Left hindlimb (tissue), 1 donor: ENCODE measurements around the gene NUDT17.
"Not testable (repeated sequence)": the region's sequence is repeated elsewhere in the genome, so short reads cannot be mapped to it uniquely, and the experiment has no call there.

Source experiments
- DNase-seq: peaks from one replicate; pipeline ENCODE4 v3.0.0-alpha.2; 2018

NUDT17 gene

GRCh38 chr1:145845514-145846161 is at the start of gene NUDT17:
TSS of gene NUDT17 (plus strand) at chr1:145845630. CDS start at chr1:145845641, 11 bp downstream.
- DNase-seq: peak; percentile 88

GRCh38 chr1:145796753-145797152 is 48.7 kb upstream of the NUDT17 start:
- DNase-seq: no peak

- no peak for DNase-seq
These were observed 45.6 kb upstream of the NUDT17 start for GRCh38 chr1:145799806-145800205.

- DNase-seq: no peak
These were observed 41.0 kb upstream of the NUDT17 start for GRCh38 chr1:145804235-145805045.

- DNase-seq: no peak
These were observed 40.4 kb upstream of the NUDT17 start for GRCh38 chr1:145805057-145805456.

GRCh38 chr1:145806408-145806807 is 39.0 kb upstream of the NUDT17 start:
- no peak for DNase-seq

GRCh38 chr1:145806844-145807243 is 38.6 kb upstream of the NUDT17 start:
- no peak for DNase-seq

GRCh38 chr1:145812977-145813810 is 32.2 kb upstream of the NUDT17 start:
- DNase-seq: not testable (repeated sequence)

- DNase-seq: not testable (repeated sequence)
These were observed 27.3 kb upstream of the NUDT17 start for GRCh38 chr1:145818095-145818494.

- DNase-seq: not testable (repeated sequence)
These were observed 22.6 kb upstream of the NUDT17 start for GRCh38 chr1:145822779-145823331.

GRCh38 chr1:145823565-145824498 is 21.6 kb upstream of the NUDT17 start, which contains the start of the genes POLR3C and RNF115:
TSS of gene POLR3C (plus strand) at chr1:145824200. CDS start at chr1:145825777, 1,577 bp downstream.
TSS of gene RNF115 (minus strand) at chr1:145824095. CDS start at chr1:145823873, 222 bp downstream.
- DNase-seq: peak; percentile 94

- no peak for DNase-seq
These were observed 21.0 kb upstream of the NUDT17 start for GRCh38 chr1:145824499-145824842.

GRCh38 chr1:145826030-145826429 is 19.4 kb upstream of the NUDT17 start:
- no peak for DNase-seq

GRCh38 chr1:145827966-145828365 is 17.5 kb upstream of the NUDT17 start:
- no peak for DNase-seq

GRCh38 chr1:145828367-145829026 is 16.9 kb upstream of the NUDT17 start:
- DNase-seq: no peak

- DNase-seq: not testable (repeated sequence)
These were observed 14.6 kb upstream of the NUDT17 start for GRCh38 chr1:145830810-145831209.

- DNase-seq: no peak
These were observed 7.8 kb upstream of the NUDT17 start for GRCh38 chr1:145837656-145838055.

GRCh38 chr1:145843031-145843430 is 2.4 kb upstream of the NUDT17 start:
- DNase-seq: no peak

GRCh38 chr1:145845144-145845513 is 301 bp upstream of the NUDT17 start:
- DNase-seq: no peak

GRCh38 chr1:145846201-145846612 is 777 bp downstream of the NUDT17 start:
- peak; percentile 65 for DNase-seq

- DNase-seq: no peak
These were observed 2.4 kb downstream of the NUDT17 start for GRCh38 chr1:145847827-145848226.
